HepG2 (cell line): ENCODE results near the gene CSNK1G1. TPM values are rescaled to one million over a fixed set of nuclear protein-coding genes. Genes with fewer than 3 reads are reported as not detected.

ENCODE experiments used
- ATAD3A ChIP-seq: sonication (generic); formaldehyde crosslinking; IDR thresholded peaks from 2 replicates; pipeline ENCODE4 v1.4.0; 2020; ENCODE audit warnings: missing genetic modification reagents
- CCDC6 ChIP-seq: sonication (generic); formaldehyde crosslinking; IDR thresholded peaks from 2 replicates; pipeline ENCODE4 v1.8.1; 2022; ENCODE audit warnings: mild to moderate bottlenecking, missing genetic modification reagents, moderate library complexity
- HDAC2 ChIP-seq: sonication (generic); formaldehyde crosslinking; IDR thresholded peaks from 2 replicates; pipeline ENCODE4 v1.4.0; 2020; ENCODE audit warnings: missing genetic modification reagents
- KMT2A ChIP-seq: sonication (generic); formaldehyde crosslinking; IDR thresholded peaks from 2 replicates; pipeline ENCODE4 v1.4.0; 2020; ENCODE audit warnings: missing genetic modification reagents
- PCBP1 ChIP-seq: fragments of 200-400 bp; formaldehyde crosslinking; IDR thresholded peaks from 2 replicates; pipeline ENCODE4 v1.6.1; 2017; ENCODE audit warnings: mild to moderate bottlenecking, low read depth, low read length, borderline replicate concordance
- SPEN ChIP-seq: sonication (generic); formaldehyde crosslinking; IDR thresholded peaks from 2 replicates; pipeline ENCODE4 v1.5.1; 2020; ENCODE audit warnings: low read depth, mild to moderate bottlenecking, missing genetic modification reagents
- SRSF9 ChIP-seq: fragments of 200-400 bp; formaldehyde crosslinking; IDR thresholded peaks from 2 replicates; pipeline ENCODE4 v1.6.1; 2018; ENCODE audit warnings: borderline replicate concordance, mild to moderate bottlenecking, low read depth, low read length; ENCODE audit not compliant: insufficient read depth, poor library complexity, severe bottlenecking
- THAP11 ChIP-seq: IDR thresholded peaks from 2 replicates; pipeline ENCODE4 v1.6.1; 2016; ENCODE audit warnings: missing biosample characterization, missing genetic modification reagents
- YEATS2 ChIP-seq: sonication (generic); formaldehyde crosslinking; IDR thresholded peaks from 2 replicates; pipeline ENCODE4 v1.4.0; 2020; ENCODE audit warnings: missing genetic modification reagents, borderline replicate concordance
- ZNF44 ChIP-seq: sonication (generic); formaldehyde crosslinking; IDR thresholded peaks from 2 replicates; pipeline ENCODE4 v1.5.1; 2020; ENCODE audit warnings: mild to moderate bottlenecking, missing genetic modification reagents
- polyA plus RNA-seq, 8 experiments: library from polyadenylated mRNA; depleted of rRNA in 3 of 8; stranded (reverse) in 7 of 8; unstranded in 1 of 8; fragments of >200 nt; fragmentation: Illumina TruSeq in 4 of 8; extraction: Trizol in 4 of 8; gene quantifications; 2 replicates each; pipeline versions ENCODE4 v1.2.1 to v1.2.3, GENCODE V29; 2011 to 2016; ENCODE audit warnings: low read depth in 4 of 8, missing spikeins in 1 of 8, mixed read lengths in 1 of 8; ENCODE audit not compliant: insufficient read depth in 1 of 8
- total RNA-seq, 5 experiments: library from RNA; depleted of rRNA; stranded (reverse); fragments of >200 nt; fragmentation: Illumina TruSeq; extraction: Trizol; gene quantifications; 2 replicates each; pipeline ENCODE4 v1.2.3, GENCODE V29; 2016; ENCODE audit warnings: low read depth in 1 of 5
- TF ChIP-seq, protein P1 (sequence below): sonication (generic); formaldehyde crosslinking; IDR thresholded peaks from 2 replicates; pipeline ENCODE4 v1.8.1; 2023; ENCODE audit warnings: missing genetic modification reagents, mild to moderate bottlenecking, borderline replicate concordance
- TF ChIP-seq, protein P2 (sequence below): sonication (generic); formaldehyde crosslinking; IDR thresholded peaks from 2 replicates; pipeline ENCODE4 v1.9.0; 2022; ENCODE audit warnings: missing genetic modification reagents, mild to moderate bottlenecking, borderline replicate concordance
- TF ChIP-seq, protein P3 (sequence below): sonication (generic); formaldehyde crosslinking; IDR thresholded peaks from 2 replicates; pipeline ENCODE4 v1.5.0; 2020; ENCODE audit warnings: missing genetic modification reagents
- TF ChIP-seq, protein P4 (sequence below): sonication (generic); formaldehyde crosslinking; IDR thresholded peaks from 2 replicates; pipeline ENCODE4 v1.5.0; 2020; ENCODE audit warnings: mild to moderate bottlenecking, missing genetic modification reagents, moderate library complexity
- TF ChIP-seq, protein P5 (sequence below): sonication (generic); formaldehyde crosslinking; IDR thresholded peaks from 2 replicates; pipeline ENCODE4 v1.5.0; 2020; ENCODE audit warnings: mild to moderate bottlenecking, missing genetic modification reagents
- TF ChIP-seq, protein P6 (sequence below): sonication (generic); formaldehyde crosslinking; IDR thresholded peaks from 2 replicates; pipeline ENCODE4 v1.4.0; 2020; ENCODE audit warnings: mild to moderate bottlenecking, missing genetic modification reagents
- TF ChIP-seq, protein P7 (sequence below): sonication (generic); formaldehyde crosslinking; IDR thresholded peaks from 2 replicates; pipeline ENCODE4 v1.5.1; 2020; ENCODE audit warnings: mild to moderate bottlenecking, missing genetic modification reagents, moderate library complexity

CSNK1G1 gene
- total and polyA plus RNA-seq, 2 of the 13 experiments (the other 11 are each of a cell fraction or from before 2014, with no cell fraction given), result 8.5 to 12.6 TPM

DNA sequence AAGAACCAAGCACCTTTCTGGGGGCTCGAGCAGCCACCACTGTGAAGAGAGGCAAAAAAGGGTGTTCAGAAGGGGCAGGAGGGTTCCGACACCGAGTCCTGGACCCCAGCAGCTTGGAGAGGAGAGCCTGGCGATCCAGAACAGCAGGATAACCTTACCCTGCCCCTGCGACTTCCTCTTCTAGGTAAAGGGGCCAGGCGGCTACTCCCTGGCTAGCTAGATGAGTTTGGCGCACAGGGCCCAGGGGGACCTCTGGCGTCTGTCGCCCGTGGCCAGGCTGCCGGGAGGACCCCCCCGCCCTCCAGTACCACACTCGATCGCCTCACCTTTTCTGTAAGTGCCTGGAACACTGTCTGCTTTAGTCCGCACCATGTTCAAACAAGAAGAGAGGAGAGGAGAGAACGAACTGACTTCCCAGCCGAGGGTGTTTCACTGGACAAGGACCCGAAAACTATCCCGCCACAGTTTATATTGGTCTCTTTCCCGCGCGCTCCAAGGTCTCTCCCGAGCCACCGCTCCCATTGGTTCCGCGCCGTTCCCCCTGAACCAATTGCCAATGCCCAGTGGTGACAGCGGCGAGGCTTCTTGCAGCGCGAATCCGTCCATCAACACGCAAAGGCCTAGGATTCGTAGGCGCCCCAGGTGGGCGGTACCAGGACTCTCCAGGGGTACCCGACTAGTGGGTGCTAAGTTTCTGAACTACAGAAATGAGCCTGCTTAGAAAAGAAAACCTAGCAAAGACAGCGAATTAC, 25.2 kb upstream of the CSNK1G1 start, which contains the start of gene PCLAF (continued):
- TF ChIP-seq CCDC6 (CRISPR knock-in tag) (0 out of 2 replicates have a peak, but pooled peaks have one; percentile 50), PCBP1 (0 out of 2 replicates have a peak, but pooled peaks have one; percentile 40), YEATS2 (peak; percentile 26), SRSF9 (no peak), ATAD3A (CRISPR knock-in tag) (no peak), THAP11 (CRISPR knock-in tag) (peak; percentile 26; the same call in 1 of the 2 replicates), ZNF44 (peak; percentile 78; the same call in 1 of the 2 replicates), KMT2A (CRISPR knock-in tag) (peak; percentile 76; the same call in 1 of the 2 replicates), SPEN (peak; percentile 45; the same call in 1 of the 2 replicates), HDAC2 (CRISPR knock-in tag) (peak; percentile 47; the same call in 1 of the 2 replicates)
- TF ChIP-seq, protein P1, sequence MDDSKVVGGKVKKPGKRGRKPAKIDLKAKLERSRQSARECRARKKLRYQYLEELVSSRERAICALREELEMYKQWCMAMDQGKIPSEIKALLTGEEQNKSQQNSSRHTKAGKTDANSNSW, result no peak
- TF ChIP-seq, protein P2, sequence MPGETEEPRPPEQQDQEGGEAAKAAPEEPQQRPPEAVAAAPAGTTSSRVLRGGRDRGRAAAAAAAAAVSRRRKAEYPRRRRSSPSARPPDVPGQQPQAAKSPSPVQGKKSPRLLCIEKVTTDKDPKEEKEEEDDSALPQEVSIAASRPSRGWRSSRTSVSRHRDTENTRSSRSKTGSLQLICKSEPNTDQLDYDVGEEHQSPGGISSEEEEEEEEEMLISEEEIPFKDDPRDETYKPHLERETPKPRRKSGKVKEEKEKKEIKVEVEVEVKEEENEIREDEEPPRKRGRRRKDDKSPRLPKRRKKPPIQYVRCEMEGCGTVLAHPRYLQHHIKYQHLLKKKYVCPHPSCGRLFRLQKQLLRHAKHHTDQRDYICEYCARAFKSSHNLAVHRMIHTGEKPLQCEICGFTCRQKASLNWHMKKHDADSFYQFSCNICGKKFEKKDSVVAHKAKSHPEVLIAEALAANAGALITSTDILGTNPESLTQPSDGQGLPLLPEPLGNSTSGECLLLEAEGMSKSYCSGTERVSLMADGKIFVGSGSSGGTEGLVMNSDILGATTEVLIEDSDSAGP, result peak; percentile 85
- TF ChIP-seq, protein P3, sequence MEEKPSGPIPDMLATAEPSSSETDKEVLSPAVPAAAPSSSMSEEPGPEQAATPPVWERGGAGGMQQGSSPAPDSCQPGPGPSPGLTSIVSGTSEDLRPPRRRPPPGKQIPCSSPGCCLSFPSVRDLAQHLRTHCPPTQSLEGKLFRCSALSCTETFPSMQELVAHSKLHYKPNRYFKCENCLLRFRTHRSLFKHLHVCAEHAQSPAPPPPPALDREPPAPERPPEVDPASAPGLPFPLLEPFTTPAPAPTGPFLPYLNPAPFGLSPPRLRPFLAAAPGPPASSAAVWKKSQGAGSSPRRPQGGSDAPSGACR (CRISPR knock-in tag), result 0 out of 2 replicates have a peak, but pooled peaks have one; percentile 39
- TF ChIP-seq, protein P4, sequence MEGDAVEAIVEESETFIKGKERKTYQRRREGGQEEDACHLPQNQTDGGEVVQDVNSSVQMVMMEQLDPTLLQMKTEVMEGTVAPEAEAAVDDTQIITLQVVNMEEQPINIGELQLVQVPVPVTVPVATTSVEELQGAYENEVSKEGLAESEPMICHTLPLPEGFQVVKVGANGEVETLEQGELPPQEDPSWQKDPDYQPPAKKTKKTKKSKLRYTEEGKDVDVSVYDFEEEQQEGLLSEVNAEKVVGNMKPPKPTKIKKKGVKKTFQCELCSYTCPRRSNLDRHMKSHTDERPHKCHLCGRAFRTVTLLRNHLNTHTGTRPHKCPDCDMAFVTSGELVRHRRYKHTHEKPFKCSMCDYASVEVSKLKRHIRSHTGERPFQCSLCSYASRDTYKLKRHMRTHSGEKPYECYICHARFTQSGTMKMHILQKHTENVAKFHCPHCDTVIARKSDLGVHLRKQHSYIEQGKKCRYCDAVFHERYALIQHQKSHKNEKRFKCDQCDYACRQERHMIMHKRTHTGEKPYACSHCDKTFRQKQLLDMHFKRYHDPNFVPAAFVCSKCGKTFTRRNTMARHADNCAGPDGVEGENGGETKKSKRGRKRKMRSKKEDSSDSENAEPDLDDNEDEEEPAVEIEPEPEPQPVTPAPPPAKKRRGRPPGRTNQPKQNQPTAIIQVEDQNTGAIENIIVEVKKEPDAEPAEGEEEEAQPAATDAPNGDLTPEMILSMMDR, result peak; percentile 65
- TF ChIP-seq, protein P5, sequence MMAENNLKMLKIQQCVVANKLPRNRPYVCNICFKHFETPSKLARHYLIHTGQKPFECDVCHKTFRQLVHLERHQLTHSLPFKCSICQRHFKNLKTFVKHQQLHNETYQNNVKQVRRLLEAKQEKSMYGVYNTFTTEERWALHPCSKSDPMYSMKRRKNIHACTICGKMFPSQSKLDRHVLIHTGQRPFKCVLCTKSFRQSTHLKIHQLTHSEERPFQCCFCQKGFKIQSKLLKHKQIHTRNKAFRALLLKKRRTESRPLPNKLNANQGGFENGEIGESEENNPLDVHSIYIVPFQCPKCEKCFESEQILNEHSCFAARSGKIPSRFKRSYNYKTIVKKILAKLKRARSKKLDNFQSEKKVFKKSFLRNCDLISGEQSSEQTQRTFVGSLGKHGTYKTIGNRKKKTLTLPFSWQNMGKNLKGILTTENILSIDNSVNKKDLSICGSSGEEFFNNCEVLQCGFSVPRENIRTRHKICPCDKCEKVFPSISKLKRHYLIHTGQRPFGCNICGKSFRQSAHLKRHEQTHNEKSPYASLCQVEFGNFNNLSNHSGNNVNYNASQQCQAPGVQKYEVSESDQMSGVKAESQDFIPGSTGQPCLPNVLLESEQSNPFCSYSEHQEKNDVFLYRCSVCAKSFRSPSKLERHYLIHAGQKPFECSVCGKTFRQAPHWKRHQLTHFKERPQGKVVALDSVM (CRISPR knock-in tag), result no peak
- TF ChIP-seq, protein P6, sequence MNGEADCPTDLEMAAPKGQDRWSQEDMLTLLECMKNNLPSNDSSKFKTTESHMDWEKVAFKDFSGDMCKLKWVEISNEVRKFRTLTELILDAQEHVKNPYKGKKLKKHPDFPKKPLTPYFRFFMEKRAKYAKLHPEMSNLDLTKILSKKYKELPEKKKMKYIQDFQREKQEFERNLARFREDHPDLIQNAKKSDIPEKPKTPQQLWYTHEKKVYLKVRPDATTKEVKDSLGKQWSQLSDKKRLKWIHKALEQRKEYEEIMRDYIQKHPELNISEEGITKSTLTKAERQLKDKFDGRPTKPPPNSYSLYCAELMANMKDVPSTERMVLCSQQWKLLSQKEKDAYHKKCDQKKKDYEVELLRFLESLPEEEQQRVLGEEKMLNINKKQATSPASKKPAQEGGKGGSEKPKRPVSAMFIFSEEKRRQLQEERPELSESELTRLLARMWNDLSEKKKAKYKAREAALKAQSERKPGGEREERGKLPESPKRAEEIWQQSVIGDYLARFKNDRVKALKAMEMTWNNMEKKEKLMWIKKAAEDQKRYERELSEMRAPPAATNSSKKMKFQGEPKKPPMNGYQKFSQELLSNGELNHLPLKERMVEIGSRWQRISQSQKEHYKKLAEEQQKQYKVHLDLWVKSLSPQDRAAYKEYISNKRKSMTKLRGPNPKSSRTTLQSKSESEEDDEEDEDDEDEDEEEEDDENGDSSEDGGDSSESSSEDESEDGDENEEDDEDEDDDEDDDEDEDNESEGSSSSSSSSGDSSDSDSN (CRISPR knock-in tag), result 0 out of 2 replicates have a peak, but pooled peaks have one; percentile 21
- TF ChIP-seq, protein P7, sequence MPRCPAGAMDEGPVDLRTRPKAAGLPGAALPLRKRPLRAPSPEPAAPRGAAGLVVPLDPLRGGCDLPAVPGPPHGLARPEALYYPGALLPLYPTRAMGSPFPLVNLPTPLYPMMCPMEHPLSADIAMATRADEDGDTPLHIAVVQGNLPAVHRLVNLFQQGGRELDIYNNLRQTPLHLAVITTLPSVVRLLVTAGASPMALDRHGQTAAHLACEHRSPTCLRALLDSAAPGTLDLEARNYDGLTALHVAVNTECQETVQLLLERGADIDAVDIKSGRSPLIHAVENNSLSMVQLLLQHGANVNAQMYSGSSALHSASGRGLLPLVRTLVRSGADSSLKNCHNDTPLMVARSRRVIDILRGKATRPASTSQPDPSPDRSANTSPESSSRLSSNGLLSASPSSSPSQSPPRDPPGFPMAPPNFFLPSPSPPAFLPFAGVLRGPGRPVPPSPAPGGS (CRISPR knock-in tag), result 0 out of 2 replicates have a peak, but pooled peaks have one; percentile 56
